DMS53 (cell line): ENCODE measurements around the gene ALDH2.
"Not testable (repeated sequence)": the region's sequence is repeated elsewhere in the genome, so short reads cannot be mapped to it uniquely, and the experiment has no call there.

ENCODE experiments used
- DNase-seq: peaks from one replicate; lab custom pipeline; 2025; lab: John Stamatoyannopoulos, UW

The ALDH2 gene

GRCh38 chr12:111826992-111827391, 60.3 kb downstream of the ALDH2 start:
- DNase-seq: no peak

- no peak for DNase-seq
Measured at GRCh38 chr12:111827907-111828306, 61.2 kb downstream of the ALDH2 start.

- no peak for DNase-seq
Measured at GRCh38 chr12:111828338-111828979, 61.7 kb downstream of the ALDH2 start.

GRCh38 chr12:111829635-111830034, 62.9 kb downstream of the ALDH2 start:
- not testable (repeated sequence) for DNase-seq

GRCh38 chr12:111834740-111835386, 68.1 kb downstream of the ALDH2 start:
- DNase-seq: peak; percentile 62

- DNase-seq: not testable (repeated sequence)
Measured at GRCh38 chr12:111835531-111836181, 68.9 kb downstream of the ALDH2 start.

- DNase-seq: no peak
Measured at GRCh38 chr12:111838353-111838752, 71.6 kb downstream of the ALDH2 start.

- peak; percentile 54 for DNase-seq
Measured at GRCh38 chr12:111840807-111841206, 74.1 kb downstream of the ALDH2 start.

GRCh38 chr12:111841236-111841749, 74.6 kb downstream of the ALDH2 start:
- DNase-seq: peak; percentile 73

GRCh38 chr12:111841750-111842555, 75.2 kb downstream of the ALDH2 start, which contains the start of gene MAPKAPK5:
MAPKAPK5 (plus strand) TSS chr12:111842228; CDS start chr12:111842734, 506 bp downstream.
- DNase-seq: peak; percentile 98

GRCh38 chr12:111842556-111843396, 76.0 kb downstream of the ALDH2 start:
- peak; percentile 76 for DNase-seq

- no peak for DNase-seq
Measured at GRCh38 chr12:111846016-111846415, 79.3 kb downstream of the ALDH2 start.

- DNase-seq: no peak
Measured at GRCh38 chr12:111850526-111850925, 83.8 kb downstream of the ALDH2 start.

GRCh38 chr12:111858186-111858585, 91.5 kb downstream of the ALDH2 start:
- DNase-seq: no peak

GRCh38 chr12:111858778-111859177, 92.0 kb downstream of the ALDH2 start:
- no peak for DNase-seq

- no peak for DNase-seq
Measured at GRCh38 chr12:111864913-111865312, 98.2 kb downstream of the ALDH2 start.
